Adipose tissue (tissue), 3 donors: Measurements from ENCODE around the gene HS6ST2. TPM values are rescaled to one million over a fixed set of nuclear protein-coding genes. Genes with fewer than 3 reads are reported as not detected.

Source experiments
- H3K27ac ChIP-seq: one replicate; pipeline ENCODE4 v1.5.1; 2013; ENCODE audit warnings: low read depth, low read length
- WGBS, 3 donors: extraction: QIAGEN DNeasy Blood & Tissue Kit; methylation state at CpG; one replicate each; pipeline ENCODE4 v1.1.7; 2013; 5-methylcytosine and 5-hydroxymethylcytosine counted together
- polyA plus RNA-seq, 3 donors: library from polyadenylated mRNA; stranded (reverse); fragments of 200-250 nt; gene quantifications; one replicate each; pipeline ENCODE4 v1.2.3, GENCODE V29; 2013
- donor health status: healthy with polysubstance abuse.
- donor health status: Bipolar disorder and iron deficiency.
- donor health status: healthy.

HS6ST2 gene
- polyA plus RNA-seq, 3 donors, result 0.10 to 0.59 TPM; not detected in 1

DNA sequence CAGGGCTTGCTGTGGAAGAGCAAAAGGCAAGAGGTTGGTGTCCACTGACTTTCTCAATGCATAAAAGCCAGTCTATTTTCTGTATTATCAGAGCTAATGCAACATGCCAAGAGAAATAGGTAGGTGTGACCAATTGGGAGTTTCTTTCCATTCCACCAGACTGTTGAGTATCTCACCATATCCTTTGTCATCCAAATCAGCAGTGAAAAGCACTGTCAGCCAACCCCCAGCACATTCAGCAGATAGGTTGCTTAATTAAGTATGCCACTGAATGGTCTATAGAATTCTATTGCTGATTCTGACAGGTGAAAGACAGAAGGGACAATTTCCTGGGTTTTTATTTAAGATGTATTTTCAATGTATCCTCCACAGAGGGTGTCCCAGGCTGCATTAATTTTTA, 139.8 kb downstream of the HS6ST2 start:
- no peak overlapping the region for H3K27ac ChIP-seq

DNA sequence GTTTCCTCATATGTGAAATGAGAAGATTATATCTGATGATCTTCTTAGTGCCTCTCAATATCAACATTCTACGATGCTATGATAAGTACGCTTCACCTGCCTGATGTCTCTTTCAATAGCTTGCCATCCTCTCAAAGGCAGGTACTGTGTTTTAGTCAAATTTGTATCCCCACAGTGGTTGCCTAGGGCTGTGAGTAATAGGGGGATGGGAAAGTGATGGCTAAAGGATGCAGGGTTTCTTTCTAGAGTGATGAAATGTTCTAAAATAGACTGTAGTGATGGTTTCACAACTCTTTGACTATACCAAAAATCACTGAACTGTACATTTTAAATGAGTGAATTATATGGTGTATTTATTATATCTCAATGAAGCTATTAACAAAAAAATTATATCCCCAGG, 142.8 kb downstream of the HS6ST2 start:
- H3K27ac ChIP-seq, result no peak overlapping the region
- 90 to 98% (median 94%) methylated on average over 2 of the region's 2 CpGs for WGBS, 3 donors

DNA sequence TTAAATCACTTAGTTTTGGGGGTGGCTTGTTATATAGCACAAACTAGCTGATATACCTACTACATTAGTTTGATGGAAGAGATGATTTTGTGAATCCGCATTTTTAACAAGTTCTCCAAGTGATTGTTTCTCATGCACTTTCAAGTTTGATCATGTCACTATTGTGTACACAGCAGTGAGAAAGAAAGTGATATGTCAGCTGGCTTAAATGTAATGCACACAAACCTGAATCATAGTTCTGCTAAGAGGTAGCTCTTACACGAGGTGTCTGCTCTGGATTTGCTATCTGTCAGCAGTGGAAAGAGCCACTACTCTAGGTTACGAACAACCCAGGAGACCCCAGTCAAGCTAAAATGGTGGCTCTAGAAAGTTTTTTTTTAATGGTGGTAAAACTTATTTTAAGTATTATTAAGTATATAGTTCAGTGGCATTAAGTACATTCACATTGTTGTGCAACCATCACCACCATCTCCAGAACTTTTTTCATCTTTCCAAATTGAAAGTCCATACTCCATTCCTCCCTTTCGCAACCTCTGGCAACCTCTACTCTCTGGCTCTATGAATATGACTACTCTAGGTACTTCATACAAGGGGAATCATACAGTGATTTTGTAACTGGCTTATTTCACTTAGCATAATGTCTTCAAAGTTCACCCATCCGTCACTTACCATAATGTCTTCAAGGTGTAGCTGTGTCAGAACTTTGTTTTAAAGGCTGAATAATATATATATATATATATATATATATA, 147.3 kb downstream of the HS6ST2 start:
- H3K27ac ChIP-seq, result no peak overlapping the region
- WGBS, 3 donors, result 83 to 92% (median 88%) methylated on average over 5 of the region's 5 CpGs

DNA sequence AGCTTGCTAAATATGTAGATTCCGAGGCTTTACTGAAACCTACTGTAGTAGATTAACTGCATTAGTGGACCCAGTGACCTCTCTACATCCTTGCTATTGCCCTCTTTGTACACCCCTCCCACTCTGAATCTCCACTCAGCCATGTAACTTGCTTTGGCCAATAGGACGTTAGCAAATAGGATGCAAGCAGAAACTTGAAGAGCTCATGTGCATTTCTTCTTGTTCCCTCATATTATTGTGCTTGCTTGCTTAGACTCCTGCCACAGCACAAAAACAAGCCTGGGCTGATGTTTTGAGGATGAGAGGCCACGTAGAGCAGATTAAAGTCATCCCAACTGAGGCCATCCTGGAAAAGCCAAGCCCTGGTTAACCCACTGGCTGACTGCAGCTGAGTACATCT, 147.9 kb downstream of the HS6ST2 start:
- whole genome bisulfite sequencing, 3 donors, result 59 to 94% (median 63%) methylated on average over 3 of the region's 3 CpGs
- no peak overlapping the region for H3K27ac ChIP-seq

DNA sequence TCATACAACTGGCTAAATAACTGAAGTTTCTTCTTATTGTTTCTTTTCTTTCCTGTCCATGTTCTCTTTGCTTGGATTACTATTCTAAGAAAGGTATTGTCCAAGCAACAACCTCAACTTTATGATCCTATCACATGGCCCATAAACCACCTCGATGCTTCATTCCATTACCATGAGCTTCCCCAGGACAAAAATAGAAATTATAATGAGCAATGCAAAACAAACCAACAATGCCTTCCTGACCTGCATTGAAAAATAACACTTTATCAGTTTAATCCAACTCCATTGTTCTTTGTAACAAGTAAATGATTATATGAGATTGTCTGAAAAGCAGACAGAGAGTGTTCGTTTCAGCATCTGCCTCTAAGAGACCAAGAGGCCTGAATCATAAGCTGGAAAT, 148.8 kb downstream of the HS6ST2 start:
- H3K27ac ChIP-seq, result no peak overlapping the region
- WGBS, 3 donors, result 55 to 78% (median 74%) methylated on average over 2 of the region's 2 CpGs

DNA sequence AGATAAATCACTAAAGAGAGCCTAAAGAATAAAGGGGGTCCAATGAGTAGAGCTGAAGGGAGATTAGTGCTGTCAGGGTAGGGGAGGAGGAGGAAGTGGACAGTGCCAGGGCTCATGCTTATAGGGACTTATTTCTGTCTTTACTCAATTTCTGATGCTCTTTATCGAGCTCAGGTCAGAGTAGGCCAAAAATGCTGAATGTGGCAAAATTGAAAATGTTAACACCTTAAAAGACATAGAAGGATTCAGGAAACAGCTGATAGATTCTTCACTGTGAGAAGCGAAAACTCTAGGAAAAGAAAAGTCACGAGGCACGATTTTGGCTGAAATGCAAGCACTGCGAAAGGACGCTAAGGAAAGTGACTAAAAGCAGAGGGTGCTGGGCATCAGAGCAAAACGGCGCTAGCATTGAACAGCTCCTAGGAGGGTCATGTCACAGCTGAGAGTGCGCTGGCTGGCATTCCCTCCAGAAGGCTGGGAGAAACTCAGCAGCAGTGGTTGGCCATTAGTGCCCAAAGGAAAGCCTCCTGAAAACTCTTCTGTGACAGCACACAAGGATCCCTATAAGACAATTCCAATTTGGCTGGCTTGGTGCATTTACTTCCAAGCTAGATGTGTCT, 150.9 kb downstream of the HS6ST2 start:
- 79 to 90% (median 88%) methylated on average over 9 of the region's 9 CpGs for WGBS, 3 donors
- H3K27ac ChIP-seq, result no peak overlapping the region

DNA sequence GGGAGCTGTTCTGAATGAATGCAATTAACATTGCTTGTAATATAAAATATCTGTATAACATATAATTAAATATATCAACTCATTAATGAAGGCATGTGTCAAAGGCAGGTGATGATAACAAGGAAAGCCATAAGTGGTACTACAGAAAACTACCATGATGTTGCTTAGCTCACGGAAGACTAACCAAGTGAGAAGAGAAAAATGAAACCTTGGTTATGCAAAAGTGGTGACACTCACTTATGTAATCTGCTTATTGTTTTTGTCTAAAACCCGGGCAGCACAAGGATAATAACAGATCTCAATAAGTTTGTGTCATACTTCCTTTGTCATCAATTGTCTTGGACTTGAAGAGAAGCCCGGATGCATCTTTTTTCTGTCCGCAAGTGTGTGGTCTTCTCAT, 156.4 kb downstream of the HS6ST2 start:
- 75 to 92% (median 79%) methylated on average over 4 of the region's 4 CpGs for WGBS, 3 donors
- no peak overlapping the region for H3K27ac ChIP-seq

DNA sequence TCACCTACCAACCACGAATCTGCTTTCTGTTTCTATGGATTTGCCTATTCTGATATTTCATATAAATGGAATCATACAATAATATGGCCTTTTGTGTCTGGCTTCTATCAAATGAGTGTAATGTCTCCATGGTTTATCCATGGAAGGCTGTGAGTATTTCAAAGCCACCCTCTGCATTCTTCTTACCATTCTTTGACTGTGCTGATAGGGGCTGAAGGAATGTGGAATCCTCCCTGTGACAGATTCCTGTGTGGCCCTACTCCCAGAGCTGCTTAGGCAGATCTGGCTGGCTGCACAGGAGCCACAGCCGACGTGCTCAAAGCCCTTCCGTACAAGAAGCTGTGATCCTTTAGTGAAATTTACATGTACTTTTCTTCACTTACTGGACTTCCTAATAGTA, 163.2 kb downstream of the HS6ST2 start:
- WGBS, 3 donors, result 60 to 81% (median 73%) methylated on average over 4 of the region's 4 CpGs
- no peak overlapping the region for H3K27ac ChIP-seq

DNA sequence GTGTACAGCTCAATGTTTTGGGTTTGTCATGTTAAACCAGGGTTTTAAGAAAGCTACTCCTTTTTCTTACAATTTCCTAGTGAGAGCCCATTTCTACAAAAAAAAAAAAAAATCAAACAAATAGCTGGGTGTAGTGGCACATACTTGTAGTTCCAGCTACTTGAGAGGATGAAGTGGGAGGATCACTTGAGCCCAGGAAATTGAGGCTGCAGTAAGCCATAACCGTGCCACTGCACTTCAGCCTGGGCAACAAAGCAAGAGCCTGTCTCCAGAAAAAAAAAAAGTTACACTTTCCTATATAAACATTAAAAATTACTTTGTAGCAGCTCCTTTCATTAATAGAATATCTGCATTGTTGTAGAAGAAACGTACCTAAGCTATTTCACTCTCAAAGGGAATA, 166.7 kb downstream of the HS6ST2 start:
- H3K27ac ChIP-seq, result no peak overlapping the region
- 70 to 85% (median 75%) methylated on average over 2 of the region's 2 CpGs for WGBS, 3 donors

DNA sequence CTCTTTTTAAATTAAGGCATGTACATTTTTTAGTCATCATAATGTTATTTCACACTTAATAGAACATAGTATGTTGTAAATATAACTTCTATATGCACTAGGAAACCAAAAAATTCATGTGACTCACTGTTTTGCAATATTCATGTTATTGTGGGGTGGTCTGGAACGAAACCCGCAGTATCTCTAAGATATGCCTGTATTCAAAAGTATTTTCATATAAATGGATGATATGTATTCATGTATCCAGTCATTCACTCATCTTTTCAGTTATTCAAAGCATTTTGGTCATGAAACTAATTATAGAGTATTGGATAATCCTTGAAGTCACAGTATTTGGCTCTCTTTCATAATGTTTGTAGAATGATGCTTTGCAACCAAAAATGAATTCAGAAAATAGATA, 168.1 kb downstream of the HS6ST2 start:
- no peak overlapping the region for H3K27ac ChIP-seq
- WGBS, 3 donors, result 80 to 95% (median 91%) methylated on average over 2 of the region's 2 CpGs

DNA sequence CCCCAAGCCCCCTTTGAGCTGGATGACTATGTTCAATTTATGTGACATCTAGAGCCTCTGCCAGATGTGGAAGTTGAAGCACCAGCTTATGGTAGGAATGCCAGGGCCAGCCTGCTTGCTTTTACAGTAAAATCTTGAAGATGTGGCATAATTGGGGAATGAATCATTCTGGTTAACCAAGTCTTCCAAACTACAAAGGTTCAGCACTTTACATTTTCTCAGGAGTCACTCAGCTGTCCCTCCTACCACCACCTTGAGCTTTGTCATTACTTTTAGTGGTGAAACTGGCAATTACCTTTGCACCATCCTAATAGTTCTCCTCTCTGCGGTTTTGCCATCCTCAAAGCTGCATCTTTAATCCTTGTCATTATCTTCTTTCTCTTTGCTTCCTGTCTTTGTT, 172.2 kb downstream of the HS6ST2 start:
- H3K27ac ChIP-seq, result no peak overlapping the region

DNA sequence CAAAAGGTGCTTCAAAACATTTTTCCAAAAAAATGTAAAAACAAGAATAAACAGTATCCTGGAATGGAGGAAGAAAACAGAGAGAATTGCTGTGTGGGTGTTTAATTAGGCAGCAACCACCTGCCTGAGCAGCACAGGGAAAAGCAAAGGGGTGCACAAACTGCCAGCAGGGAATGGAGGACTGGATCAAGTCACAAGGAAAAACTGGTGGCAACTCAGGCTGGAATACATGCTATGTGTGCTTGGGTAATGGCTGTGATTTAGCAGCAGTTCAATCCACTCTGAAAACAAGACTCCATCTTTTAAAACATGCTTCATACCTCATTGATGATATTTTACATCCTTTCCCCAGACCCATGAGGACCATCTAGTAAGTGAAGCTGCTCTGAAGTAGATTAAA, 179.5 kb downstream of the HS6ST2 start:
- no peak overlapping the region for H3K27ac ChIP-seq

More for the DNA sequence above, 172.2 kb downstream of the HS6ST2 start:
- 75 to 80% (median 79%) methylated on average over 1 of the region's 1 CpG for WGBS, 3 donors

DNA sequence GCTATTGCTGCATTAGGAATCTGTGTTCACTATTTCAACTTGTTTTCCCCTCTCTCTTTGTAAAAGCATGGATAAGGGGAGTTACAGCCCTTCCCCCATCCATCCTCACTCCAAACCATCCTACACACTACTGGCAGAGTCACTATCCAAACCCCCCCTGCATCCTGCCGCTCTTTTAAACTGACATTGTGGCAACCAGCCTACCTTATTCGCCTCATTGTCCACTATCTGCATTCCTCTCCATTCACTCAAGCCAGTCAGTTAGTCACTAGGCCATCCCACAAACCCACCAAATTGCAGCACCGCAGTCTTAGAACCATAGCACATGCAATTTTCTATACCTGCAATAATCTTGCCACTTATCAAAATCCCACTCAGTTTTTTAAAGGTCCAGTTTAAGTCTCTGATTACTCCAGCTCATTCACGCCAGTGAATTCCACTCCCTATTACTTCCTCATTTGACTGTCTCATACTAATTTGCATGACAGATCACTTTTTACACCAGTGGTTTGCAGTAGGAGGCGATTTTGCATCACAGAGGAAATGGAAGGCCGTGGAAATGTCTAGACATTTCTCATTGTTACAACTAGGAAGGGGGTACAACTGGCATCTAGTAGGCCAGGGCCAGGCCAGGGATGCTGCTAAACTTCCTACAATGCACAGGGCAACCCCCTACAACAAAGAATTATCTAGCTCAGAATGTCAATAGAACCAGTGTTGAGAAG, 181.8 kb downstream of the HS6ST2 start:
- no peak overlapping the region for H3K27ac ChIP-seq
- WGBS, 3 donors, result 63 to 86% (median 71%) methylated on average over 6 of the region's 6 CpGs

DNA sequence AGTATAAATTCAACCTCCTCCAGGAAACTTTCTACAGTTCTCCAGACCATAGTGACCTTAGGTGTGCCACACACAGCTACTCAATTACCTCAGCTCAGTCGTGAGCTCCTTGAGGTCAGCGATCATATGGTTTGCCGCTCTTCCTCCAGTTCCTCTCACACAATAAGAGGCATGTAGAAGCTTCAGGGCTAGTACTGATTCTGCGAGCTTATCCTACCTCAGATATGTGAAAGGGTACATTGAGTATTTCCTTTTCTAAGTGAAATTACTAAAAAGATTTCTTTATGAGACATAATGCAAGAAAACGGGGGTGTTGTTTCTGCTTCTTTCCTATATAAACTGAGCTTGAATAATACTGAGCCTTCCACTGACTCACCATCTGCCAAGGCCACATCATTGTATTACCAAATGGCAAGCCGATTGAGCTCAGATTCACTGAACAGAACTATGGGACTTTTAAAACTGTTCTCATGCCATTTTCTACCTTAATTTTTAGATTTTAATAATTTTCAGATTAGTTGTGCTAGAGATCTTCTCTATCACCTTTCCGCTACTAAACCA, 183.1 kb downstream of the HS6ST2 start:
- WGBS, 3 donors, result 74 to 87% (median 81%) methylated on average over 7 of the region's 7 CpGs
- H3K27ac ChIP-seq, result no peak overlapping the region

DNA sequence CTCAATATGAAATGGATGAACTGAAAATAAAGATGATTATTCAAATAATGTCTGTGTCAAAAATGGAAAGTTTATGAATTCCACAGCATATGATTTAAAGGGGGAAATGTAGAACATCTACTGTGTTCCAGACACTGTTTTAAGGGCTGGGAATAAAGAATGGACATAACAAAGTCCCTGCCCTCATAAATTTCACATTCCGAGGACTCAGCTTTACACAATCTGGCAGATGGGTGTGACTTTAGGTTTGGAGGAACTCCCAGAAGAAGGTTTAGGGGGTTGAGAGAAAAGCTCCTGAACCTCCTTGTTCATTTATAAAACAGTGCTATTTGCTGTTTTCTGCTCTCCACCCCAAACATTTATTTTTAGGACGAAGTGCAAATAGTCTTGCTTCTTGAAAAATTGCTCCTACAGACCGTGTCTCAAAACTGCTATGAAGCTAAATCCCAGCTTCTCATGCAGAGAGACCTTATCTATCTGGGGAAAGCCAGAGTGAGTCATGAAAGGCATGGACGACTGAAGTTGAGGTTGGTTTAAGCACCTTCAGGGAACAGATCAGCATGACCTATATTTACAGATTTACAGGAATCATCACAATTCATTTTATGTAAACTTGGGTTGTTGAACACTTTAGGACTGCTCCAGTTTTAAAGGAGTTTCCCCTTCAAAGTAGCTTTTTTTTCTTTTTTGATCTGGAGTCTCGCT, 184.3 kb downstream of the HS6ST2 start:
- 48 to 74% (median 63%) methylated on average over 5 of the region's 5 CpGs for WGBS, 3 donors
- H3K27ac ChIP-seq, result no peak overlapping the region

DNA sequence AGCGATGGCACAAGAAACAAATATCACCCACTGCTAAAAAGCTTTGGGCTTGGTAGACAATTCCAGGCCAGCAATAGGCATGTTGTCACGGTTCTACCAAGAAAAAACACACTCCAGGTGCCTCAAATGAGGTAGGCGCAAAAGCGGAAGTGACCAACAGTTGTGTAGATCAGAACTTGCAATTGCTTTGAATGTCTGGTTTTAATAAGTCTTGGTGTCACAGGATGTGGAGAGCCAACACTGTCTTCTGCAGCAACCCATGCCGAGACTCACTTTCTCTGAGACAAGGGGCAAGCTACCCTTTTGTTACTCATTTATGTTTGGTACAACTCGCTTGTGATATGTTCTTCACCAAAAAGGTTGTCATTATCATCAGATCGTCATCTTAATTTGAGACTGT, 188.8 kb downstream of the HS6ST2 start:
- no peak overlapping the region for H3K27ac ChIP-seq
- WGBS, 3 donors, result 79 to 97% (median 90%) methylated on average over 7 of the region's 7 CpGs

DNA sequence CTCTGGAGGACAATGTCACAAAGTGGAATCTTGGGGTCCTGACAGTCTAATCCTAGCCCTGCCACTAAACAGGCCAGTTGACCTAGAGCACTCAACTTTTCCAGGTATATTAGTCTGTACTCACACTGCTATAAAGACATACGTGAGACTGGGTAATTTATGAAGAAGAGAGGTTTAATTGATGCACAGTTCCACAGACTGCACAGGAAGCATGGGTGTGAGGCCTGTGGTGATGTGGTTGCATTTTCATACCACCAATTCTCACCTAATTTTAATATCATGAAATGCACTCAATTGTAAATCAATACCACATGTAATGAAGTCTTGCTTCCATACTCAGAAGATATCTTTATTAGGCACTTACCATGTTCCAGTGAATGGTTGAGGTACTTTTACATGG, 192.0 kb downstream of the HS6ST2 start:
- WGBS, 3 donors, result 77 to 80% (median 78%) methylated on average over 1 of the region's 1 CpG
- H3K27ac ChIP-seq, result no peak overlapping the region

DNA sequence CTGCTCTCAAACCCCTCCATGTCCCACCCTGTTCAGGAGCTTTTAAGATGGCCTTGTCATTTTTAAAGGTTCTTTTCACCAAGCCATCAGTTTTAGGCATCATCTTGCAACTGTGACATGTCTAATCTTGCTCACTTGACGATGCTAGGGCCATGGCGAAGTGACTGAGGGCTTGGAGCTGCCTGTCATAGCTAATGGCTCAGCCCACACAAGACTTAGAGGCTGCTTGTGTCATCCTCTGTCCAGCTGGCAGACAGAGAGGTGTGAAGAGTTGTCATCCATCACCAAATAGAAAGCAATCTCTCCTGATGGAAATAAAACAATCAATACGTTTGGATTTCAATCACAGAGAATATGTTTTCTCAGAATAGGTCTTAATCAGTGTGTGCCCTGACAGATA, 194.9 kb downstream of the HS6ST2 start:
- H3K27ac ChIP-seq, result no peak overlapping the region
- 70 to 85% (median 79%) methylated on average over 3 of the region's 3 CpGs for WGBS, 3 donors

DNA sequence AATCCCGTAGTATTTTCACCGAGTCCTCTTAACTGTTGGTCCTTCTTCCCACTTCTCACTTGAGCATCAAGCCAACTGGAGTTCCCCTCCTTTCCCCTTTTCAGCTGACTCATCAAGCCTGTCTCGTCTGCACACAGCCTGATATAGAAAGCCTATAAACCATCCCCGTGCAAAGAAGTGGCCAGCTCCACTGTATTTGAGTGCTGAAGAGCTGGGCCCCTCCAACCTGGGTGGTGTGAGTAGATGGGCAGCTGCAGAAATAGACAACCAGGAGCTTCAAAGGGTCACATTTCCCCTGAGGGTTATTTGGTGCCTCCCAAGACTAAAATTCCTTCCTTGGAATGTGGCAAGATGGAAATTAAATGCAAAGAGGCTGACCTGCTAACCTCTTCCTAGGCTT, 199.7 kb downstream of the HS6ST2 start:
- H3K27ac ChIP-seq, result no peak overlapping the region
- WGBS, 3 donors, result 21 to 74% (median 38%) methylated on average over 4 of the region's 4 CpGs
